Astrocyte of the spinal cord (primary cell): ENCODE data around the gene SLC12A8.
A peak's percentile ranks its signal among the peaks of the same experiment; 100 is the strongest.

Source experiments
- DNase-seq: peaks from one replicate; pipeline ENCODE4 v3.0.0; 2011; ENCODE audit warnings: low read depth, low spot score
- H3K4me3 ChIP-seq: 2 replicates; pipeline ENCODE4 v1.5.1; 2011; ENCODE audit warnings: low read depth, mild to moderate bottlenecking, low read length, moderate library complexity
- in situ Hi-C: cut with HindIII; loops from 2 replicates; pipeline ENCODE4 v1.10.0; 2017; ENCODE audit warnings: low sequenced_read_pairs
- TF ChIP-seq, protein P1 (sequence below): IDR thresholded peaks from 2 replicates; pipeline ENCODE4 v1.5.1; 2012; ENCODE audit warnings: low read depth, mild to moderate bottlenecking, low read length, inconsistent platforms

Gene SLC12A8

DNA sequence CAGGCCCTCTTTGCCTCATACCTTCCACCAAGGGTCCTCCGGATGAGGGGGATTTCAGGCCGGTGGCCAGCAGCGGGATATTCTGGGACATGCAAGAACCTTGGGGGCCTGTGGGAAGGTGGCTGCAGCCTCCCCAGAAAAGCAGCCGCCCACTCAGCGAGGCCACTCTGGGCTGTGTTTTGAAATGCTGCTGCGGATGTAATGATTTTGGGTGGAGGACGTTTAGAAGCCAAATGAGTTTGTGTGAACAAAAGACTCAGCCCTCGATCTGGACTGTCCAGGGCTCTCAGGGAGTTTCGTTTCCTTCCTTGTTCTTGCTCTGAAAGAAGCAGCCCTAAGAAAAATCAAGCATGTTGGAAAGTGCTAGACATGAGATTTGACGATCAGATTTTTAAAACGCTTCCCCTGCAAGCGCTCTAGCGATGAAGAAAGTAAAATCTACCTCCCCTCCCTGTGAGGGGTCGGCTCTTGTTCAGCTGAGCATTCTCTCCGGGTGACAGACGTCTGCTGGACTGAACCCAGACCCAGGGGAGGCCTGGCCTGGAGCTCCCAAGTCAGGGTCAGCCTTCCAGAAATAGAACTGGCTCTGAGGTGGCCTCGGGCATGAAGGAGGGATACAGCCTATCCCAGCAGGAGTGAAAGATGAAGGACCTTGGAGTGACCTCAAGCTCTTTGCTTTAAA is 169.7 kb downstream of the SLC12A8 start:
- in situ Hi-C loops, result no loop called here
- TF ChIP-seq, protein P1, sequence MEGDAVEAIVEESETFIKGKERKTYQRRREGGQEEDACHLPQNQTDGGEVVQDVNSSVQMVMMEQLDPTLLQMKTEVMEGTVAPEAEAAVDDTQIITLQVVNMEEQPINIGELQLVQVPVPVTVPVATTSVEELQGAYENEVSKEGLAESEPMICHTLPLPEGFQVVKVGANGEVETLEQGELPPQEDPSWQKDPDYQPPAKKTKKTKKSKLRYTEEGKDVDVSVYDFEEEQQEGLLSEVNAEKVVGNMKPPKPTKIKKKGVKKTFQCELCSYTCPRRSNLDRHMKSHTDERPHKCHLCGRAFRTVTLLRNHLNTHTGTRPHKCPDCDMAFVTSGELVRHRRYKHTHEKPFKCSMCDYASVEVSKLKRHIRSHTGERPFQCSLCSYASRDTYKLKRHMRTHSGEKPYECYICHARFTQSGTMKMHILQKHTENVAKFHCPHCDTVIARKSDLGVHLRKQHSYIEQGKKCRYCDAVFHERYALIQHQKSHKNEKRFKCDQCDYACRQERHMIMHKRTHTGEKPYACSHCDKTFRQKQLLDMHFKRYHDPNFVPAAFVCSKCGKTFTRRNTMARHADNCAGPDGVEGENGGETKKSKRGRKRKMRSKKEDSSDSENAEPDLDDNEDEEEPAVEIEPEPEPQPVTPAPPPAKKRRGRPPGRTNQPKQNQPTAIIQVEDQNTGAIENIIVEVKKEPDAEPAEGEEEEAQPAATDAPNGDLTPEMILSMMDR, result no peak
- no peak overlapping the region for H3K4me3 ChIP-seq
- peak; percentile 59 for DNase-seq

DNA sequence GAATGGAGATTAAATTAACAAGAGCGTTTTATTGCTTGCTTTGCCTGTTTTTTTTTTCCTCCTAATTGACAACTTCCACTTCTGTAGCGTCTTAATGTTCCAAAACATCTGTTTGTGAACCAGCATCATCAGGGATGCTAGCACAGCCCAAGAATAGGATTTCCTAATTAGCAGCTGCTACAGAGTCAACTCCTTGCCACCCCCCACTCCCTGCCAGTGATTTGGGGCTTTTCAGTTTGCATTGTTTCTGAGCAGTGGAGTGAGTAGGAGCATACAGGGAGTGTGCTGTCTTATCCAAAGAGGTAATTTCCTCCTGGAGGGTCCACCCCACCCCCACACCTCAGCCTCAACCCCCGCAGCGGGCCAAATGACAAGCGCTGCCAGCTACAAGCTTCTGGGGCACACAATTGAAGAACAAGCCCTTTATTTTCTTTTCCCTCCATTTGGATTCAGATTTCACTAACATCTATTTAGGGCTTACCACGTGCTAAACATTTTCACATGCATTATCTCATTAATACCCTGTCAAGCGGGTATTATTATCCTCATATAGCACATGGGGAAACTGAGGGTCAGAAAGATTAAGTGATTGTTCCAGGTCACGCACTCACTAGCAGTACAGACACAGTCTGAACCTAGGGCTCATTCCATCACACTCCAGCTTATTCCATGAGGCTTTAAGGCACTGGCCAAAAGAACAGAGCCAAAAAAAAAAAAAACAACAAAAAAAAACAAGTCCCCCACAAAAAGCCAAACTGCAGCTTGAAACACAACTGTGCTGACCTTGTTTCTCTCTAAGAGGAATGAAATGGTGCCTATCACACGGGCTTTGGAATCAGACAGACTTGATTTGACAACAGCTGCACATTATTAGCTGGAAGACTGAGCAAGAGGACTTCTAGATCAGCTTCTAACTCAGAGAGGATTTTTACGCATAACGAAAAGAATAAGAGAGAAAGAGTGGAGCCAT is 173.1 kb downstream of the SLC12A8 start:
- in situ Hi-C loops, result no loop called here
- DNase-seq, result no peak
- H3K4me3 ChIP-seq, result no peak overlapping the region
- TF ChIP-seq, protein P1, result no peak

DNA sequence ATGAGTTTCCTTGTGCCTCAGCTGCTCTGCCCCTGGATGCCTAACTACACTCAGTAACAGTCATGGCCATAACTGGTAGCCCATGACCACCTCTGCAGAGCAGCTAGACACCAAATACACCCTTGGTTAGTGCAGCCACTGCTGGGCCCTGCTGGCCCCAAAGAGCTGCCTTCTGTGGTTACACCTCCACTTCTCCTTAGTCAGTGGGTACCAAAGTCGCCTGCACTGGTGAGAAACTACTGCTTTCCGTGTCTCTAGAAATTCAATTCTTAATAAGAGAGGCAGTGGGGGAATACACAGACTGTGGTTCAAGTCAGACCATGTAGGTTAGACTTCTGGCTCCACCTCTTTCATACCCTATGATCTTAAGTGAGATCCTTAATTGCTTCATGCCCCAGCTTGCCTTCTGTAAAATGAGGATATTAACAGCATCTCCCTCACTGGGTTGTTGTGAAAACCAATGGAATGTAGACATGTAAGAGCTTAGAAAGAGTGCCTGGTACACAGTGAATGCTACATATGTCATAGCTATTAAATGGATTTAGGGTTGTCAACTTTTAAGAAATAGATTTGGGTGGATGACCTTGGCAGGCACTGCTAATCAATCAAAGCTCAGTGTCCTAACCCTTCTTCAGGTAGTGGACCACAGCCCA is 174.9 kb downstream of the SLC12A8 start:
- TF ChIP-seq, protein P1, result no peak
- no peak for DNase-seq
- in situ Hi-C loops, result no loop called here
- no peak overlapping the region for H3K4me3 ChIP-seq

- in situ Hi-C loops, result no loop called here
- TF ChIP-seq, protein P1, result no peak
- H3K4me3 ChIP-seq, result no peak overlapping the region
- no peak for DNase-seq
These were observed 177.3 kb downstream of the SLC12A8 start for GRCh38 chr3:125035217-125035616.

GRCh38 chr3:125033616-125034015 is 178.9 kb downstream of the SLC12A8 start:
- TF ChIP-seq, protein P1, result no peak
- H3K4me3 ChIP-seq, result no peak overlapping the region
- no peak for DNase-seq
- in situ Hi-C loops, result no loop called here

DNA sequence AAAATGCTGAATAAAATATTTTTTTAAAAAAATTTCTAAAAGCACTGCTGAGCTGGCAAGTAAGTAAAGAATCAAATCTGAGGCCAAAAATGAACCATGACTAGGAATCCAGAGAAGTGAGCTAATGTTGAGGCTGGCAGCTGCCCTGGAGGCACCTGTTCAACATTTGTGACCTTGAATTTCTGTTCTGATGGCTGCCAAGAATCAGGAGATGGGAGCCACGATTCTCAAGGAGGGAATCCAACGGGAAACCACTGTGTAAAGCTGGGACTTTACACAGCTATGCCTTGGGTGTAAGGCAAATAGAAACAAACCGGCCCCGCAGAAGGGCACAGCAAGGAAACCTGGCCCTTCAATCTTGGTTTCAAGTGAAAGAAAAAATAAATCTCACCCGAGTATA is 179.4 kb downstream of the SLC12A8 start:
- TF ChIP-seq, protein P1, result no peak
- DNase-seq, result no peak
- no peak overlapping the region for H3K4me3 ChIP-seq
- in situ Hi-C loops, result no loop called here
